Metanephros (tissue), 1 donor: ENCODE results near the gene CDK11A. TPM values are rescaled to one million over a fixed set of nuclear protein-coding genes. Genes with fewer than 3 reads are reported as not detected.

Source experiments
- total RNA-seq: library from RNA; depleted of rRNA; stranded (reverse); fragments of >200 nt; gene quantifications from one replicate; pipeline ENCODE4 v1.2.3, GENCODE V29; 2014

The CDK11A gene
- 33.8 TPM for total RNA-seq

GRCh38 chr1:1724035-1724864 is at the start of gene CDK11A:
Gene CDK11A, minus strand, starts transcription at chr1:1724357. Its CDS starts 1,539 bp downstream, at chr1:1722818.

DNA sequence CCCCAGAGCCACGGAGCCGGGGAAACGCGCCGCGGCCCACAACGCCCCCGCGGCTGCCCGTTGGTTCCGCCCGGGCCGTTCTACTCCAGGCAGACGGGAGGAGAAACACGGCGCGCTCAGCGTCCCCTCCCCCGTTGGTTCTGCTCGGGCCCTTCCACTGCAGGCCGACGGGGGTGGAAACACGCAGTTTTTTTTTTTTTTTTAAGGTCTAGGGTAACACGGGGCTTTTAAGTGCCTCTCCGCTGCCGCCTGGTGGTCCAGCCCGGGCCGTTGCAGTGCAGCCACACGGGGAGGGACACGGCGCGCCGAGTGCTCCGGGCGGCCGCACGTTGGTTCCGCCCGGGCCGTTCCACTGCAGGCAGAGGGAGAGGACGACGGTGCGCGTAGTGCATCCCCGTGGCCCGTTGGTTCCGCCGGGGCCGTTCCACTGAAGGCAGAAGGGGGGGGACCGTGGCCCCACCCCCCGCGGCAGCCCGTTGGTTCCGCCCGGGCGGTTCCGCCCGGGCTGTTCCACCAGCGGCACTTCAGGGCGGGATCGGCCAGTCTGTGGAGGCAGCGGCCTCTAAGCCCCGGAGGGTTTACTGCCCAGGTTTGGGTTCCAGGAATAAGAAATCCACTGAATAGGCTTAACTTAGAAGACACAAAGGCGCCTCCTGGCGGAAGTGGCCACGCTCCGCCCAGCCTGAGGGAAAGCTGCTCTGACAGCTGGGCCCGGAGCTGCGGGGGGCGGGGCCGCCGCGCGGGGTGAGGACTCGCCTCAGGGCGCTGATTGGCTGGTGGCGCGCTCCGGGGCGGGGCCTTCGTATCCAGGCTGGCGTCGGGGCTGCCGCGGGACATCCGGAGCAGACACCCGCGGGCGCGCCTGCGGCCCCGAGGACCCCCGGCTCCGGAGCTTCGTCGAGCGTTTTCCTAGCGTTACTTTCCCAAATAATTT is 31.2 kb downstream of the CDK11A start, which contains the start of gene SLC35E2B:
Gene SLC35E2B (minus strand): TSS at position 82 of the 934 bp plus-strand sequence. CDS start 16,096 bp downstream, outside the sequence.

GRCh38 chr1:1658583-1659549 is 65.3 kb downstream of the CDK11A start, which contains the start of gene CDK11B:
Gene CDK11B, minus strand, starts transcription at chr1:1659004. Its CDS starts 1,519 bp downstream, at chr1:1657485.

Other genes starting within 250 kb of the CDK11A start
- 22.3 TPM for gene ATAD3A, start 212.2 kb downstream of the CDK11A start, total RNA-seq
- gene TMEM240, start 183.7 kb downstream of the CDK11A start, total RNA-seq = 6.3 TPM
- 60.6 TPM for gene SSU72, start 149.5 kb downstream of the CDK11A start, total RNA-seq
- 1.3 TPM for gene FNDC10, start 124.2 kb downstream of the CDK11A start, total RNA-seq
- 68.0 TPM for gene MIB2, start 108.9 kb downstream of the CDK11A start, total RNA-seq
- gene MMP23B, start 92.2 kb downstream of the CDK11A start, total RNA-seq = 48.1 TPM
- gene CDK11B, start 65.4 kb downstream of the CDK11A start, total RNA-seq = 12.4 TPM
- 56.9 TPM for gene SLC35E2B, start 31.6 kb downstream of the CDK11A start, total RNA-seq
- 47.6 TPM for gene NADK, start 54.1 kb upstream of the CDK11A start, total RNA-seq
- 123 TPM for gene GNB1, start 166.7 kb upstream of the CDK11A start, total RNA-seq
- 33.0 TPM for gene CALML6, start 190.9 kb upstream of the CDK11A start, total RNA-seq
- gene TMEM52, start 194.9 kb upstream of the CDK11A start, total RNA-seq = 16.1 TPM